ENCODE data around the gene GRID1.

The GRID1 gene

GRCh38 chr10:85667638-85668233, 698.9 kb downstream of the GRID1 start:
- DNase-seq (ENCODE audit: low spot score in 2 of 2) (no peak), ATAC-seq (ENCODE audit: low read depth) (no peak)
- H3K27me3 Mint-ChIP-seq, result peaks cover 11% of the 10 kb centered on the region
- H3K27ac Mint-ChIP-seq, result no peak overlapping the region
- H3K4me1 Mint-ChIP-seq, result no peaks in the 10 kb centered on the region
- peaks cover 9% of the 10 kb centered on the region for H3K9me3 Mint-ChIP-seq
- no peak overlapping the region for H3K4me3 Mint-ChIP-seq
- no peaks in the 10 kb centered on the region for H3K36me3 Mint-ChIP-seq

DNA sequence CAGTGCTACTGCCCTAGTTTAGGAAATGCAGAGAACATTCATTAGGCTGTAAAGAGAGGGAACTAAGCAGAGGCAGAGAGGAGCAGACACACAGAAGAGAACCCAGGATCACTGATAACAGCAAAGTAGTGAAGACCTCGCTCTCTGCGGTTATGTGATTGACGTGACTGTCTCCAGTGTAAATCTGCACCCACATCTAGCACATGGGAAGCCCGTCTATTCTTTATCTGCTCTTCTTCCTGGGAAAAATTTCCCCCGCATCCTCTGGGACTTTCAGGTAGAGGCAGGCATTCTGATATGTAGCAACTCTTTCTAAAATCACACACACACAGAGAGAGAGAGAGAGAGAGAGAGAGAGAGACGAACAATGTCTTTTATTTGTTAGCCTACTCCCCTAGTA, 699.6 kb downstream of the GRID1 start:
- Mint-ChIP-seq H3K4me1 (no peaks in the 10 kb centered on the region), H3K36me3 (no peaks in the 10 kb centered on the region), H3K27ac (no peak overlapping the region), H3K9me3 (peaks cover 9% of the 10 kb centered on the region), H3K27me3 (peaks cover 11% of the 10 kb centered on the region), H3K4me3 (no peak overlapping the region)
- DNase-seq (ENCODE audit: low spot score in 2 of 2), result no peak
- no peak for ATAC-seq (ENCODE audit: low read depth)

DNA sequence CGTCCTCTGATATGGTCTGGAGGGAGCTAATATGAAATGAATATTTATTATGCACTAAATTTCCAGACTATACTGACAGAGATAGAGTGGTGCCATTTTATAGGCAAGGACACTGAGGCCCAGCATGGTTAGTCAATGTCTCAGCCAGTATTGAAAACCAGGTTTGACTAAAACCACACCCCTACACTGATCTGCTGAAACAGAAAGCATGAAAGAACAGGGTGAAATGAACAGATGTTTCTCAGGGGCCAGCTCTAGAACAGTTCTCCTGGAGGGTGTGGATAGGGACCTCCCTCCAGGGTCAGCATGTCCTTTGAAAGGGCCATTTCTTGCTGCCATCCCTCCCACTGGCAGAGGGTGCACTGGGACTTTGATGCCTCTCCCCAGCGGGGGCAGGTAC, 700.5 kb downstream of the GRID1 start:
- Mint-ChIP-seq H3K27me3 (peaks cover 11% of the 10 kb centered on the region), H3K4me3 (no peak overlapping the region), H3K9me3 (peaks cover 6% of the 10 kb centered on the region), H3K36me3 (no peaks in the 10 kb centered on the region), H3K4me1 (no peaks in the 10 kb centered on the region), H3K27ac (no peak overlapping the region)
- no peak for DNase-seq (ENCODE audit: low spot score in 2 of 2)
- ATAC-seq (ENCODE audit: low read depth), result no peak

GRCh38 chr10:85665681-85666080, 700.9 kb downstream of the GRID1 start:
- Mint-ChIP-seq H3K4me1 (no peaks in the 10 kb centered on the region), H3K27ac (no peak overlapping the region), H3K27me3 (peaks cover 8% of the 10 kb centered on the region), H3K4me3 (no peak overlapping the region), H3K9me3 (peaks cover 2% of the 10 kb centered on the region), H3K36me3 (no peaks in the 10 kb centered on the region)
- no peak for ATAC-seq (ENCODE audit: low read depth)
- no peak for DNase-seq (ENCODE audit: low spot score in 2 of 2)

DNA sequence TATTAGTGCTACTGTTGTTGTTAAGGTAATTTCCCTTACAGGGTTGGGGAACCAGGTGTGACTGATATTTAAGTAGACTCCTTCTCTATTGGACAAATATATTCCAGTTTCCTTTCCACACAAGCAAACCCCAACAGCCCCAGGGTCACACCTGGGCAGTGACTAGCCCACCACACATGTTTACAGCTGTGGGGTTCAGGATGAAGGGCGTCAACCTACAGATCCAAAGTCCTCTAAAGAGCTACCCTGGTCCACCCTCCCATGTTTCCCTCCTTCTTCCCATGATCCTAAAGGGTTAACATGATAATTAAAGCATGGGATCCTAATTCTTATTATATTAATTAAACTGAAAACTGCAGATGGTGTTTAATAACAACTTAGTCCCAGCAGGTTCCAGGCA, 701.5 kb downstream of the GRID1 start:
- H3K36me3 Mint-ChIP-seq, result no peaks in the 10 kb centered on the region
- no peak for ATAC-seq (ENCODE audit: low read depth)
- no peaks in the 10 kb centered on the region for H3K4me1 Mint-ChIP-seq
- DNase-seq (ENCODE audit: low spot score in 2 of 2), result no peak
- H3K4me3 Mint-ChIP-seq, result no peak overlapping the region
- peaks cover 6% of the 10 kb centered on the region for H3K27me3 Mint-ChIP-seq
- no peak overlapping the region for H3K27ac Mint-ChIP-seq
- no peaks in the 10 kb centered on the region for H3K9me3 Mint-ChIP-seq

- no peak for DNase-seq (ENCODE audit: low spot score in 2 of 2)
- H3K4me3 Mint-ChIP-seq, result no peak overlapping the region
- H3K9me3 Mint-ChIP-seq, result no peaks in the 10 kb centered on the region
- no peak for ATAC-seq (ENCODE audit: low read depth)
- H3K27ac Mint-ChIP-seq, result no peak overlapping the region
- peaks cover 7% of the 10 kb centered on the region for H3K27me3 Mint-ChIP-seq
- H3K4me1 Mint-ChIP-seq, result no peaks in the 10 kb centered on the region
- H3K36me3 Mint-ChIP-seq, result no peaks in the 10 kb centered on the region
These were observed 705.5 kb downstream of the GRID1 start for GRCh38 chr10:85661123-85661522.

DNA sequence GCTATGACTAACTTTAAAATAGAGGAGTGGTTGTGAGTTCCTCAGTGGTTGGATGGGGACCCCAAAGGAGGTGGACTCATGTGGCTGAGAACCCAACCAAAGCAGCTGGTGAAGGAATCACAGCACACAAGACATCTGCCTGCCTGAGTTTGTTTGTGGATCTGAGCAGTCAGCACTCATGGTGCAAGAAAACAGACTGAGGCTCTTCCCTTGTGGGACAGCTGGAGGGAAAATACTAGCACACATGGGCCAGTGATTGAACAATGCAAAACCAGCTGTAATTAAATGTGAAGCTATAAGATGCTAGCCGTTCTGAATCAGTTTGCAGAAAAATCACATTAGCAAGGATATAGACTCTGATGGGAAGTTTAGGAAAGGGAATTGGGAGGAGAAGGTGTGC, 707.3 kb downstream of the GRID1 start:
- Mint-ChIP-seq H3K9me3 (no peaks in the 10 kb centered on the region), H3K36me3 (no peaks in the 10 kb centered on the region), H3K4me1 (no peaks in the 10 kb centered on the region), H3K4me3 (no peak overlapping the region), H3K27me3 (peaks cover 7% of the 10 kb centered on the region), H3K27ac (no peak overlapping the region)
- DNase-seq (ENCODE audit: low spot score in 2 of 2) (no peak), ATAC-seq (ENCODE audit: low read depth) (no peak)

GRCh38 chr10:85658518-85658917, 708.1 kb downstream of the GRID1 start:
- Mint-ChIP-seq H3K27ac (no peak overlapping the region), H3K36me3 (no peaks in the 10 kb centered on the region), H3K27me3 (peaks cover 7% of the 10 kb centered on the region), H3K9me3 (no peaks in the 10 kb centered on the region), H3K4me1 (no peaks in the 10 kb centered on the region), H3K4me3 (no peak overlapping the region)
- DNase-seq (ENCODE audit: low spot score in 2 of 2) (no peak), ATAC-seq (ENCODE audit: low read depth) (no peak)

DNA sequence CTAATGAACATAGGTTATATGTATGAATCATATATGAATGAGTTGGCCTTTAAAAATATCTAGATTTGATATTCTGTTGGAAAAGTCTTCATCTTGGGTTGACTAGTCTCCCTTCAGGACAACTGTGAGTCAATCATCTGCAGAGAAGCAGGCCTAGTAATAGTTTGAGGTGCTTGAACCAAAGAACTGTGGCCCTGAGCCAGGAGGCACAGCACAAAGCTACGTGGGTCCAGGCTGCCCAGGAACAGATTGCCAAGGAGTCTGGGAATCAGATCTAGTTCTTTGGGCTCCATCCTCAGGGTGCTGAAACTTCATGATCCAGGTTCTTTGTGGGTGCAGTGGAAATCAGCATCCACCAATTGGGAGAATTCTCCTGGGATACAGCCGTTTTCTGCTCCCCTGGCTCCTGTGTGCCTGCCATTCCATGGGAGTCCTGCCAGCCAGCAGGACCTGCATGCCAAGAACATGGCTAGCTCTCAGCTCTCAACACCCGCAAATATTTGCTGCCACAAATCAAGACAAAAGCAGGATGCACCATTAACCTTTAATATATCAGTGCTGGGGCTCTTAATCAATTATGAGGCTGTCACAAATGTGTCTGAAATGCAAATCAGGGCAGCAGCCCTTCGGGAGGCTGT, 709.0 kb downstream of the GRID1 start:
- Mint-ChIP-seq H3K27me3 (peaks cover 5% of the 10 kb centered on the region), H3K4me1 (no peaks in the 10 kb centered on the region), H3K27ac (no peak overlapping the region), H3K9me3 (no peaks in the 10 kb centered on the region), H3K36me3 (no peaks in the 10 kb centered on the region), H3K4me3 (no peak overlapping the region)
- DNase-seq (ENCODE audit: low spot score in 2 of 2) (no peak), ATAC-seq (ENCODE audit: low read depth) (no peak)

DNA sequence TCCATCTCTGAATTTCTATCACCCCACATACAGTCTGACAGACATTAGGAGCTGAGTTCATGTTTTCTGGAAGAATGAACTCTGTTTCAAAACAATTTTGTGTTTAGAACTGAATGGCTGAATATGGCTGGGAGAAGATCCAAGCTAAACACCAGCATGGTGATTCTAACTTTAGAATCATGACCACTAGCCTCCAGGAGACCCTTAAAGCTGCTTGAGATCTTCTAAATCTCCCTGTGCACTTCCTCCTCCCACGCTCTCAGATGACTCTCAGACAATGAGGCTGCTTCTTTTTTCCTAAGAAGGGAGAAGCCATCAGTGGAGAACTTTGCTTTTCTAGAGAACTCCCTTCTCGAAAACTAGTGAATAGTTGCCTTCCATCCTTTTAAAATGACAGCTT, 711.2 kb downstream of the GRID1 start:
- no peaks in the 10 kb centered on the region for H3K36me3 Mint-ChIP-seq
- H3K4me3 Mint-ChIP-seq, result no peak overlapping the region
- peaks cover 5% of the 10 kb centered on the region for H3K27me3 Mint-ChIP-seq
- H3K9me3 Mint-ChIP-seq, result no peaks in the 10 kb centered on the region
- no peak for ATAC-seq (ENCODE audit: low read depth)
- no peaks in the 10 kb centered on the region for H3K4me1 Mint-ChIP-seq
- no peak for DNase-seq (ENCODE audit: low spot score in 2 of 2)
- H3K27ac Mint-ChIP-seq, result no peak overlapping the region

- no peak for ATAC-seq (ENCODE audit: low read depth)
- Mint-ChIP-seq H3K4me1 (no peaks in the 10 kb centered on the region), H3K27ac (no peak overlapping the region), H3K27me3 (peaks cover 4% of the 10 kb centered on the region), H3K4me3 (no peak overlapping the region), H3K9me3 (no peaks in the 10 kb centered on the region), H3K36me3 (no peaks in the 10 kb centered on the region)
- no peak for DNase-seq (ENCODE audit: low spot score in 2 of 2)
These were observed 715.1 kb downstream of the GRID1 start for GRCh38 chr10:85651497-85651882.

GRCh38 chr10:85650791-85651496, 715.7 kb downstream of the GRID1 start:
- no peaks in the 10 kb centered on the region for H3K36me3 Mint-ChIP-seq
- ATAC-seq (ENCODE audit: low read depth) (no peak), DNase-seq (ENCODE audit: low spot score in 2 of 2) (no peak)
- peaks cover 4% of the 10 kb centered on the region for H3K27me3 Mint-ChIP-seq
- no peak overlapping the region for H3K4me3 Mint-ChIP-seq
- H3K9me3 Mint-ChIP-seq, result no peaks in the 10 kb centered on the region
- H3K27ac Mint-ChIP-seq, result no peak overlapping the region
- no peaks in the 10 kb centered on the region for H3K4me1 Mint-ChIP-seq

- no peak for DNase-seq (ENCODE audit: low spot score in 2 of 2)
- H3K4me1 Mint-ChIP-seq, result no peaks in the 10 kb centered on the region
- peaks cover 4% of the 10 kb centered on the region for H3K27me3 Mint-ChIP-seq
- no peak overlapping the region for H3K27ac Mint-ChIP-seq
- H3K4me3 Mint-ChIP-seq, result no peak overlapping the region
- no peaks in the 10 kb centered on the region for H3K36me3 Mint-ChIP-seq
- no peak for ATAC-seq (ENCODE audit: low read depth)
- no peaks in the 10 kb centered on the region for H3K9me3 Mint-ChIP-seq
These were observed 717.1 kb downstream of the GRID1 start for GRCh38 chr10:85649461-85649860.

GRCh38 chr10:85648279-85648754, 718.3 kb downstream of the GRID1 start:
- ATAC-seq (ENCODE audit: low read depth) (no peak), DNase-seq (ENCODE audit: low spot score in 2 of 2) (no peak)
- no peaks in the 10 kb centered on the region for H3K36me3 Mint-ChIP-seq
- peaks cover 4% of the 10 kb centered on the region for H3K27me3 Mint-ChIP-seq
- no peak overlapping the region for H3K4me3 Mint-ChIP-seq
- no peak overlapping the region for H3K27ac Mint-ChIP-seq
- no peaks in the 10 kb centered on the region for H3K9me3 Mint-ChIP-seq
- no peaks in the 10 kb centered on the region for H3K4me1 Mint-ChIP-seq
